HG03460 (cell line): Measurements from ENCODE around the gene ICAM3.

Source experiments
- ATAC-seq: cut with Tn5 transposase; IDR thresholded peaks from one replicate; pipeline ENCODE4 v1.9.1; 2021; ENCODE audit not compliant: unreplicated experiment

ICAM3 gene

GRCh38 chr19:10292789-10293636 is 46.4 kb downstream of the ICAM3 start:
- ATAC-seq = no peak

- ATAC-seq = no peak
Measured at GRCh38 chr19:10292206-10292788, 47.1 kb downstream of the ICAM3 start.

GRCh38 chr19:10291554-10292205 is 47.7 kb downstream of the ICAM3 start:
- ATAC-seq = no peak

- no peak for ATAC-seq
Measured at GRCh38 chr19:10290876-10291553, 48.4 kb downstream of the ICAM3 start.

GRCh38 chr19:10290357-10290875 is 49.0 kb downstream of the ICAM3 start:
- no peak for ATAC-seq

GRCh38 chr19:10289836-10290356 is 49.5 kb downstream of the ICAM3 start, which contains the start of gene ICAM5:
TSS of gene ICAM5 (plus strand) at chr19:10289952. CDS start at chr19:10290044, 92 bp downstream.
- ATAC-seq = no peak

- ATAC-seq = no peak
Measured at GRCh38 chr19:10289167-10289835, 50.1 kb downstream of the ICAM3 start.

GRCh38 chr19:10288662-10289166 is 50.7 kb downstream of the ICAM3 start:
- ATAC-seq = no peak

- no peak for ATAC-seq
Measured at GRCh38 chr19:10286803-10287737, 52.4 kb downstream of the ICAM3 start, which contains the start of gene ICAM4. TSS of gene ICAM4 (plus strand) at chr19:10286955. CDS start at chr19:10287013, 58 bp downstream.

- ATAC-seq = no peak
Measured at GRCh38 chr19:10285393-10285792, 54.0 kb downstream of the ICAM3 start.

- no peak for ATAC-seq
Measured at GRCh38 chr19:10284960-10285278, 54.5 kb downstream of the ICAM3 start.

GRCh38 chr19:10284065-10284959 is 55.1 kb downstream of the ICAM3 start:
- no peak for ATAC-seq
